ENCODE measurements around the gene GRIN3B.

- no peak for TF ChIP-seq CTCF (IDR thresholded peaks at IDR 0.05; ENCODE audit: low read depth, low read length, poor library complexity, severe bottlenecking)
- TF ChIP-seq EZH2phosphoT487 (IDR thresholded peaks at IDR 0.05; ENCODE audit: borderline replicate concordance, low read length): no peak
Measured at GRCh38 chr19:1010586-1011510, 10.6 kb downstream of the GRIN3B start.

All from DOHH2 (cell line).